Jurkat, Clone E6-1 (cell line): ENCODE measurements around the gene KCNAB1.
"Not testable (repeated sequence)": the region's sequence is repeated elsewhere in the genome, so short reads cannot be mapped to it uniquely, and the experiment has no call there.

ENCODE experiments used
- DNase-seq: peaks from one replicate; pipeline ENCODE4 v3.0.0-alpha.2; 2011; ENCODE audit warnings: low read depth, low spot score
- H3K4me3 ChIP-seq: 2 replicates; pipeline ENCODE4 v1.5.1; 2011; ENCODE audit warnings: mild to moderate bottlenecking, low read length, control low read depth, moderate library complexity

KCNAB1 gene

DNA sequence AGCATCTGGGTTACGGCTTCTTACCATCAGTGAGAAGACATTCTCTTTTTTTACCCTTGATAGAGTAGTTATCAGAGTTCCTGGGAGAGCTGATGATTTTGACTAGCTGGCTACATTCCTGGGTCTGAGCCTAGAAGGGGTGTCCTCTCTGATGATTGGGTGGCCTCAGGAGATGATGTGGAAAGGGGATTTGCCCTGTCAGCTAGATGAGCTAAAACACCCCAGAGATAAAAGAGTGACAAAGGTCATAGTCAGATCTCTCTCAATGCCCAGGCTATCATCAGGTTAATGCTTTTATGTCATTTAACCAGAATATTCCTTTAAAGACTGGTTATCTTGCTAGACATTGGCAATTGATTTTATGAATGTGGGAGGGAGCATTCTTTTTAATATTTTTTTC is 130.2 kb downstream of the KCNAB1 start:
- H3K4me3 ChIP-seq = no peak overlapping the region
- DNase-seq = no peak

DNA sequence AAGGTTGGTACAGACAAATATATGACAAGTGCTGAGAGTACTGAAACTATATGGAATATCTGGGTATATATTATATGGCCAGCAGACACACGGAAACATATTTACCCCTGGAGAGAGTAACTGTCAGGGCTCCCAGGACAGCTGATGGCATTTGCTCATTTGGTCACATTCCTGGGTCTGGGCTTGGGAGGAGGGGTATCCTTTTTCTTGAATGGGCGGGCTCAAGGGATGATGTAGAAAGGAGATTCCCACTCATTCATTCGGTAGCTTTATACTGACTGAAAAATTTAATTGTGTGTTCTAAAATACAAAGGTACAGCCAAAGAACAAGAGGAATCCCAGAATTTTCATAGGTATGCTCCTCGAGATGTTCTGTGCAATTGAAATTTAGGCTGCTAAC is 131.0 kb downstream of the KCNAB1 start:
- DNase-seq = no peak
- no peak overlapping the region for H3K4me3 ChIP-seq

DNA sequence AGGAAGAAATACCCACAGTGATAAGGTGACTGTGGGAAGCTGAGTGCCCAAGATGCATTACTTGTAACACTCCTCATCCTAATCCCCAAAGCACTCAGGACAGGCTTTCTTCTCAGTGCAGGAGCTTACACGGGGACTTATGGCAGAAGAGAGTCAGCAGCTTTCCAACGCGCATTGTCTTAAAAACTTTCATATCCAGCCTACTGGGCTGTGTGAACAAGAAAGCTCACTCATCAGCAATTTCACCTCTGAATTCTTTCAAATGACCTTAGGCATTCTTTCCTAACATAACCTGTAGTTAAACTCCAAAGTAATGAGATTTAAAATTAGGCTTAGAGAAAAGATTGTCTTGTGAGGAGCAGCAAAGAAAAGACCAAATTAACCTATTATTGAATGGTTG is 132.3 kb downstream of the KCNAB1 start:
- no peak for DNase-seq
- H3K4me3 ChIP-seq = no peak overlapping the region

DNA sequence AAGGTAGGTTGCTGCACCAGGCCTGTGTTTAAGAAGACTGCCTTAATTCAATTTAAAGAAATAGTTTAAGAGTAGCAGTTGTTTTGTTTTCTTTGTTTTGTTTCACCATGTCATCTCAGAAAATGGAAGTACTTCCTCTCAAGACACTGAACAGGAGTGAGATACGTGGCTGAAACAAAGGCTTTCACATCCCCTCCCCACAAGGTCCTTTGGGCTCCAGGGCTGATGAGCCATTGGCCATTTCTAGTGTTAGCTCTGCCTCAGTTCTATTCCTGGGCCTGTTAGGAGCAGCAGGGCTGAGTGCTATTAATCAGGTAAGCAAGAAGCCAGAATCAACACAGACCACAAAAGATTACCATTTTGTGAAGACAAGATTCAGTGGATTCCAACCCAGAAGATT is 132.8 kb downstream of the KCNAB1 start:
- DNase-seq = no peak
- H3K4me3 ChIP-seq = no peak overlapping the region

DNA sequence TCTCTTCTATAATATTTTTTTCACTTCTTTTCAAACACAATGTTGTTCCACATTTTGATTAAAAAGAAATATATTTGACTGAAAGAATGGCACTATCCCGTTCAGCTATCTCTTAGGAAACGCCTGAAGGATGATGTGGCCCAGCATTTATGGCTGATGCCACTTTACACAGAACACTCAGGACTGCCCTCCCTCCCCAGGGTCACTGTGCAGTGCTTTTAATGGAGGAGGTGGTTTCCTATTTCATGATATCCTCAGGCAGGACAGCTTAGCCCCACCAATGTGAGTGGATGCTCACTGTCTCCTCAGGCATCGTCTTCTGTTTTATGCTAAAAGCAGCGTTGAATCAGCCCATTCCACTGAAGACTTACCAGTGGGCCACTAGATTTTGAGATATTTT is 135.9 kb downstream of the KCNAB1 start:
- H3K4me3 ChIP-seq = no peak overlapping the region
- no peak for DNase-seq

DNA sequence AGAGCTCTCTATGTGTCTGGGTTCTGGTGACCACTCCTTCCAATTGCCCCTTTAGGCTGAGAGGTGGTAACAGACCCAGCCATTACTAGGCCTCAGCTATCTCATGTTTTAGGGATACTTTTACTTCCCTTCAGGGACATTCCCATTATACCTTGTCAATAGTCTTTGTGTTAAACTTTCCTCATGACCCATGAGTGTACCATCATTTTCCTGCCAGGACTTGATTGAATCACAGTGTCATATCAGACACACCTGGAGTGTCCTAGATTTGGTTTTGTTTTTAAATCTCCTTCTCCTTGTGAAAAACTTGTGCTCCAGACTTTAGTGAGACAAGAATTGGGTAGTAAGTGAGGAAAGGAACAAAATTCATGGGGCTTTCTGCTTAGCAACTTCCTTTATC is 136.6 kb downstream of the KCNAB1 start:
- H3K4me3 ChIP-seq = no peak overlapping the region
- no peak for DNase-seq

DNA sequence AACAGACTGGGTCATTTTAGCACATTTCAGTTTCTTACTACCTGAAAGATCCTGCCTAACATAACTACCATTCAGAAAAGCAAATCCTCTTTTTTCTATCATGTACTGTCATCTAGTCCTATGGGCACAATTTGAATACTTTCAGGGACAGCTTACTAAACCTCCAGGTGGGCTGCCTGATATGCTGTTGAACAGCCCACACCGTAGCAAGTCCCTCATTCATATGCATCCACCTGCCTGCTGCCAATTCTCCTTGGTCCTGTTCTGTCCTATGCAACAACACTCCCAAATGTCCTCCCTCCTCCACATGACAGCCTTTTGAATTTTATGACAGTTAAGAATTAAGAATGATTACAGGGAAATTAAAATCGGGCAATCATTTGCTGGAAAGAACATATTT is 137.9 kb downstream of the KCNAB1 start:
- no peak for DNase-seq
- H3K4me3 ChIP-seq = no peak overlapping the region

DNA sequence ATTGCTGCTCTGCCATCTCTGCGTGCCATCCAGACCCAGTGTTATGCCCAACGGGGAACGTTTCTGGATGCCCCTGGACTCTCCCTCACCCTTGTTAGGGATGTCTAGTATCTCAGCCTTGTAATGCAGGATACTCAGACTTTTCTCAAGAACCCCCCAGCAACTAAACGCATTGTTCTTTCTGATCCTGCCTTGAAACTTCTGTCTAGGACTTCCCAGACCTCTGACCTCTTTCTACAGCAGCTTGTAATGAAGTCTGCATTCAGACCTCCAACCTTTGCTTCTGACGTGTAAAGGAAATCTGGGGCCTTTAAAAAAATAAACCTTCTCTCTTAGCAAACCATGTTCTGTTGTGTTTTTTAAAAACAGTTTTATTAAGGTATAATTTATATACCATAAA is 139.5 kb downstream of the KCNAB1 start:
- DNase-seq = no peak
- H3K4me3 ChIP-seq = no peak overlapping the region

DNA sequence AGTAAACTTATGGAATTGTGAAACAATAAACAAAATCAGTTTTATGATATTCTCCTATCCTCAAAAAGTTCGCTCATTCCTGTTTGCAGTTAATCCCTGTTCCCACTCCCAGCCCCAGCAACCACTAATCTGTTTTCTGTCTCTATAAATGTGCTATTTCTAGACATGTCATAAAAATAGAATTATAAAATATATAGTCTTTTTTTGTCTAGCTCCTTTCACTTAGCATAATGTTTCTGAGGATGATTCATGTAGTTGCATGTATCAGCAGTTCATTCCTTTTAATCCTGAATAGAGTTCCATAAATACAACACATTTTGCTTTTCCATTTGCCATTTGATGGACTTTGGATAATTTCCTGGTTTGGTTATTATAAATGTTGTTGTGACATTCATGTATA is 140.0 kb downstream of the KCNAB1 start:
- no peak overlapping the region for H3K4me3 ChIP-seq
- no peak for DNase-seq

DNA sequence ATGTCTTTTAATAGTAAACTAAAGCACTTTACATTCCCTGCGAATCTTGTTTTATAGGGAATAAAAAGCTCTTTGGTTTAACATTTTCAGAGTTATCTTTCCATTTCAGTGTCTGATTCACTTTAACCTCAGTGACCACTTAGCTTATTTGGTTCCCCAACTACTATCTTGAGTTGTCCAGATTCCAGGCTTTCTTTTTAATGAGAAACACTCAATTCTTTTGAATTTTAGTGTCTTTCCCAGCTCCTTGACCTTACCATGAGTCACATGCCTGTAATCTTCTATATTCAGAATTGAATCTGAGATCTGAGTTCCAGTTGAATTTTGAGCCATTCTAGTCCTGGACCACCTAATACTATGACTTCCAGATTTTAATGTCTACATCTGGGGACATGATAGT is 144.4 kb downstream of the KCNAB1 start:
- no peak overlapping the region for H3K4me3 ChIP-seq
- no peak for DNase-seq

DNA sequence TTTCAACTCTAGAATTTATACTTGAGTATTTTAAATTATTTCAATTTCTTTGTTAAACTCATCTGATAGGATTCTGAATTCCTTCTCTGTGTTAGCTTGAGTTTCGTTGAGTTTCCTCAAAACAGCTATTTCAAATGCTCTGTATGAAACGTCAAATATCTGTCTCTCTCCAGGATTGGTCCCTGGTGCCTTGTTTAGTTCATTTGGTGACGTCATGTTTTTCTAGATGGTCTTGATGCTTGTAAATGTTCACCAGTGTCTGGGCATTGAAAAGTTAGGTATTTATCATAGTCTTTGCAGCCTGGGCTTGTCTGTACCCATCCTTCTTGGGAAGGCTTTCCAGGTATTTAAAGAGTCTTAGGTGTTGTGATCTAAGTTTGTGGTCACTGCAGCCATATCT is 151.1 kb downstream of the KCNAB1 start:
- DNase-seq = no peak
- H3K4me3 ChIP-seq = no peak overlapping the region

DNA sequence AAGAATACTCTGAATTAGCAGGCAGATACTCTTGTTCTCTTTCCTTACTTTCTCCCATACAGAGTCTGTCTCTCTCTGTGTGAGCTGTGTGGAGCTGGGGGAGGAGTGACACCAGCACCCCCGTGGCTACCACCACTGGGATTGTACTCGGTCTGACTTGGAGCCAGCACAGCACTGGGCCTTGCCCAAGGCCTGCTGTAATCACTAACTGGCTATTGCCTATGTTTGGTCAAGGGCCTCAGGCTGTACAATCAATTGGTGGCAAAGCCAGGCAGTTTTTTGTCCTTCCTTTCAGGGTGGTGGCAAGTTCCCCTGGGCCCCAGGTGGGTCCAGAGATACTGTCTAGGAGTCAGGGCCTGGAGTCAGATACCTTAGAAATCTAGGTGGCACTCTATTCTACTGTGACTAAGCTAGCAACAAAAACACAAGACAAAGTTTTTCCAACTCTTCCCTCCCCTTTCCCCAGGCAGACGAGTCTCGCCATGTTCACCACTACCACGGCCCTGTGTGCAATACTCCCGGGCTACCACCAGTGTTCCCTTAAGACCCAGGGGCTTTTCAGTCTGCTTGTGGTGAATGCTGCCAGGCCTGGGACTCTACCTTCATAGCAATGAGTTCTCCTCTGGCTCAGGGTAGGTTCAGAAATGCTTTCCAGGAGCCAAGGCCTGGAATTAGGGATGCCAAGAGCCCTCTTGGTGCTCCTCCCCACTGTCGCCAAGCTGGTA is 151.8 kb downstream of the KCNAB1 start:
- DNase-seq = no peak
- no peak overlapping the region for H3K4me3 ChIP-seq

DNA sequence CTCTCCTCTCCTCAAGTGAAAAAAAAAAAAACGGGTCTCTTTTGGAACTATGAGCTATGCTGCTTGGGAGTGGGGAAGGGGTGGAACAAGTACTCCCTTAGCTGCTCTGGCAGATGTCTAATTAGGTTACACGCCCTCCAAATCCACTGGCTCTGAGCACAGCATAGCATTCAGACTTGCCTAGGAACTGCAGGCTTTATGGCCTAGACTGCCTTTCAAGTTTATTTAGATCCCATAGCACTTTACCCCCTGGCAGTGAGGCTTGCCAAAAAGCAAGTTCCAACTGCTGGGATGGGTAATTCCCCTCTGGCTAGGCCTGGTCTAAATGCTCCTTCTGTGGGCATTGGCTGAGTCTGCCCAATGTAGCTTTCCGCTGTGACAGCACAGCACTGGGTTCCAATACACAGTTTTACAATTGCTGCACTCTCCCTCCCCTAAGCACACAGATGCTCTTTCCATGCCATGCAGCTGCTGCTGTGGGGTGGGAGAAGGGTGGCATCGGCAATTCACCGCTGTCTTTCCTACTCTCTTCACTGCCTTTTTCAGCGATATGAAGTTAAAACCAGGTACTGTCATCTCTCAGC is 152.8 kb downstream of the KCNAB1 start:
- DNase-seq = no peak
- H3K4me3 ChIP-seq = no peak overlapping the region

DNA sequence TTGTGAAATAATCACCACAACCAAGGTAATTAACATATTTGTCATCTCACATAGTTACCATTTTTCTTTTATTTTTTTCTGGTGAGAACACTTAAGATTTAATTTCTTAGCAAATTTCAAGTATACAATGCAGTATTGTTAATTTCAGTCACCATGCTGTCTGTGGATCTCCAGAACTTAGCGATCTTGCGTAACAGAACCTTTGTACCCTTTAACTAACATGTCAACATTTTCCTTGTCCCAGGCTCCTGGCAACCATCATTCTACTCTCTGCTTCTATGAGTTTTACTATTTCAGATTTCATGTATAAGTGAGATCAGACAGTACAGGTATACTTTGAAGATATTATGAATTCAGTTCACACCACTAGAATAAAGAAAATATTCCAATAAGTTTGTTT is 154.4 kb downstream of the KCNAB1 start:
- no peak for DNase-seq
- H3K4me3 ChIP-seq = no peak overlapping the region

DNA sequence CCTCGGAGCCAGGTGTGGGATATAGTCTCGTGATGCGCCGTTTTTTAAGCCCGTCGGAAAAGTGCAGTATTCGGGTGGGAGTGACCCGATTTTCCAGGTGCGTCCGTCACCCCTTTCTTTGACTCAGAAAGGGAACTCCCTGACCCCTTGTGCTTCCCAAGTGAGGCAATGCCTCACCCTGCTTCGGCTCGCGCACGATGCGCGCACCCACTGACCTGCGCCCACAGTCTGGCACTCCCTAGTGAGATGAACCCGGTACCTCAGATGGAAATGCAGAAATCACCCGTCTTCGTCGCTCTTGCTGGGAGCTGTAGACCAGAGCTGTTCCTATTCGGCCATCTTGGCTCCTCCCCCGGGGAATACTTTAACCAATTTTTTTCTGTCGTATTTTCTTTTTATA is 164.3 kb downstream of the KCNAB1 start:
- DNase-seq, H3K4me3 ChIP-seq: not testable (repeated sequence)

DNA sequence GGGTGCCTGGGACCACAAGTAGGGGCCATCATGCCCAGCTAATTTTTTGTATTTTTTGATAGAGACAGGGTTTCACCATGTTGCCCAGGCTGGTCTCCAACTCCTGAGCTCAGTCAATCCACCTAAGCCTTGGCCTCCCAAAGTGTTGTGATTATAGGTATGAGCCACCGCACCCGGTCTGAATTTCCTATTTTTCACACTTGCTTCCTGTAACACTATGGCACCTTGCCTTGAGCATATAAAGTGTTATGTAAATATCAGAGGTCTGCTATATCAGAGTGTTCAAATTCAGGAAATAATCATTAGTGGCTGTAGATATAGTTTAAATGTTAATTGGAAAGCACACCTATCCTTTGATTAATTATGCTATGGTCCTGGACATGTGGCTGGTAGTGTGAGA is 165.2 kb downstream of the KCNAB1 start:
- H3K4me3 ChIP-seq = no peak overlapping the region
- DNase-seq = no peak

DNA sequence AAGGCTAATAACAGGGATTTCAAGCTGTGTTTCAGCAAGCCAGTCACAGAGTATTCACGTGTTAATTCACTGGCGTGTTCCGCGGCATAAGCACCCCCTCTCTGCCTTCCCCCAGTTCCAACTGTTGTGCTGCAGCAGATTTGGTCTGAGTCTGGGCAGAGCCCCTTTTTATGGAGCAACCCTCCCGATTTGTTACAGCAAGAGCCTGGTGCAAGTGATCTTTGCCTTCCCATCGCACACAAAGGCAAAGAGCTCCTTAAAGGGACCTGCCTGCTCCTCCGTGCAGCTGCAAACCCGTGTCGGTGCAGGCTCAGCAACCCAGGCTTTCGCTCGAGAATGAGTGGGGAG is 170.5 kb downstream of the KCNAB1 start:
- DNase-seq = no peak

DNA sequence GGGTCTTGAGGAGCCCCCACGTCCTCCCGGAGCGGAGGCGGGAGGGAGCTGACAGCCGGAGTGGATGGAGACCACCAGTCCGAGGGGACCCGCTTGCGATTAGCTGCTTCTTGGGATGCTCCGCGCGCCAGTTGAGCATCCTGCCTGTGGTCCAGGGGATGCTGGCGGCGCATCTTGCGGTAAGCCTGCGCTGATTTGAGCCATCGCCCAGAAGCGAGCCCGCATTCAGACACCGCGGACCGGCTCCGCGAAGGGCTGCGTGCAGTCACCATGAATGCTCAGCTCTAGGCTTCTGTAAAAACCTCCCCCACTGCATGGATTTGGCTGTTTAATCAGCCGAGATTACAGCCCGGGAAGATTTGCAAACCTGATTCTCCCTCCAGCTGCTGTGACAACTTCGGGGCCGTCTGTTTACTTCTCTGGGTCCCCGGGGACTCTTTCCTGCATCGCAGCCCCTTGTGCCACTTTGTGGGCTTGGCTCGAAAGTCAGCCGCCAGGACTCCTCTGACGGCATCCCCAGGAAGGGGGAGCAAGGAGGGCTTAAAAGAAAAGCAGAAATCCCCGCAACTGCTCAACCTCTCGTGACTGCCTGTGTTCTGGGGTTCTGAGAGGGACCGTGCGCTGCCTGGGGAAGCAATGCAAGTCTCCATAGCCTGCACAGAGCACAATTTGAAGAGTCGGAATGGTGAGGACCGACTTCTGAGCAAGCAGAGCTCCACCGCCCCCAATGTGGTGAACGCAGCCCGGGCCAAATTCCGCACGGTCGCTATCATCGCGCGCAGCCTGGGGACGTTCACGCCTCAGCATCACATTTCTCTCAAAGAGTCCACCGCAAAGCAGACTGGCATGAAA is 171.1 kb downstream of the KCNAB1 start:
- no peak for DNase-seq
- no peak overlapping the region for H3K4me3 ChIP-seq

More for the DNA sequence above, 170.5 kb downstream of the KCNAB1 start:
- H3K4me3 ChIP-seq = no peak overlapping the region

DNA sequence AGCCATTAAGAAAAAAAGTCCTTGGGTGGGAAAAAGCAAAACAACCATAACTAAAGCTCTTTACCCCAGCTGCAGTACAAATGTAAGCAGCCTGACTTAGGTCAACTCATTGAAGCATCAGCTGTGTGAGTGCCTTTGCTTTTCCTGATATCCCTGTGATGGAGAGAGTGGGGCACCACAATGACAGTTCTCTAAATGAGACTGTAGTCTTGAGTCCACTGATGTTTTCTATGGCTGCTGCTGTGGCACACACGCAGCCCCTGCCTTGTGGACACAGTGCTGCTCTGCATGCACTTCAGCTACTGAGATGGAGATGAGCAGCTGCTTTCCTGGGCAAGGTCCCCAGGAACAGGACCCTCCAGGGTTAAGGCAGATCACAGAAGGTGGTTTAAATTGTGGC is 173.2 kb downstream of the KCNAB1 start:
- no peak for DNase-seq
- no peak overlapping the region for H3K4me3 ChIP-seq

DNA sequence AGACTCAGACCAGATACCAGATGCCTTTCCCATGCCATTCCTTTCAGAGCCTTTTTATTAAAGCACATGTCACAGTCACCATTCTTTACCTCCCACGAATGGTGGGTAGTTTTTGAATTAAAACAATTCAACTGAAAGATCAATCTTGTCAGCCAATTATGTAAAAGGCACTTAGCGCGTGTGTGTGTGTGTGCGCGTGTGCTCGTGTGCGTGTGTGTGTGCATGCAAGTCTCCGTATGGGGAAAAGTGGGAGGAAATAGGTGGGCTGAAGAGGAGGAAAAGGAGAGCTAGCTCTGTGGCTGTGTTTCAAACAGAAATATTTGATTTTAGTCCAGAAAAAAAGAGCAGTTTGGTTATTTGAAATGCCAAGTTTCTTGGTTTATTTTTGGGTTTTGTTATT is 177.2 kb downstream of the KCNAB1 start:
- DNase-seq = no peak
- H3K4me3 ChIP-seq = no peak overlapping the region

DNA sequence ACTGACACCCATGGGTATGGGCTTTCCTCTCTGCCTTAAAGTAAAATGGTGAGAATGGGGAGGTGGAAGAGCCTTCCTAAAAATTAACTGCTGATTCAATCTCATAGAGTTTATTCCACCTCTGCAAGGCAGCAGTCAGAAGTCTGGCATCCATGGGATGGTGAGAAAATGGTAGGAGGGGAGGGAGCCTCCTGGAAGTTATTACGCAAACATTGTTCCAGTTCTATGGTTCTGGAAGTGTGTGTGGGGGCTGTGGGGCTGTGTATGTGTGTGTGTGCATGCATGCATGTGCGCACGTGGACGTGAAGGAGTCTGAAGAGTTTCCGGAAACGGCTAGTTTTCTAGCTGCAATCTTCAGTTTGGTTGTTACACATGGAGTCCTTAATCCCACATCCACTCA is 177.6 kb downstream of the KCNAB1 start:
- DNase-seq = no peak
- H3K4me3 ChIP-seq = no peak overlapping the region
